C4-2B (cell line): ENCODE data around the gene ZNF423.

ENCODE experiments used
- CTCF ChIP-seq: fragments of 450-650 bp; conservative IDR thresholded peaks from 2 replicates; pipeline ENCODE4 v1.5.1; 2017; ENCODE audit warnings: mild to moderate bottlenecking
- ZFX ChIP-seq: fragments of 450-650 bp; IDR thresholded peaks from 2 replicates; pipeline ENCODE4 v1.6.1; 2017

GRCh38 chr16:49593424-49594040, 262.4 kb downstream of the ZNF423 start:
- no peak for TF ChIP-seq CTCF
- TF ChIP-seq ZFX = no peak
